ENCODE data around the gene HIBCH. TPM values are rescaled to one million over a fixed set of nuclear protein-coding genes. Genes with fewer than 3 reads are reported as not detected.

The HIBCH gene
- total and polyA plus RNA-seq, 2 of the 13 experiments (the other 11 are each of a cell fraction or from before 2014, with no cell fraction given), result 18.8 to 49.5 TPM

DNA sequence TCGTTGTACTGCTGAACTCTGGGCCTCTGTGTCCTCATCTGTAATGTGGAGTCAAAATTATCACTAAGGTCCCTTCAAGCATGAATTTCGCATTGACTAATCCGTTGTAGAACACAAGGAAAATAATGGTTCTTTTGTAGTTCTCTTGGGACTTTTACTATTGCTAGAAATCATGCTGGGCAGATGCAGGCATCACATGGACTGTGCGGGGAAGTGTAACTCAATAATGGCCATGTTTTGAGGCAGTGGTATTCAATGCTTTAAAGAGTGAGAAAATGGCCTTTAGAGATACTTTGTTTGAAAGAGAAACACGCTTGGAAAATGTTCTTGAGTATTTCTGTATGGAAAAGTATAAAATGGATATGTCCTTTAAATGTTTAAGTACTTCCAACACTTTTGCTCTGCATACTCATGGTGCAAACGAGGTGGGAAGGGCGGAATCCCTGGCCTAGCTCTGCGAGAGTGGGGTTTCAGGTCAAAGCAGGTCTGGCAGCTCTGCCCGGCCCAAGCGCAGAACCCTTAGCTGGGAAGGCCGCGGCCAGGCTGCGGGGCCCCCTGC, 139.8 kb downstream of the HIBCH start (continued):
- TF ChIP-seq ZFP36L1 (CRISPR knock-in tag; IDR thresholded peaks at IDR 0.05) (peak; percentile 82), HNF1B (CRISPR knock-in tag; IDR thresholded peaks at IDR 0.05) (no peak), FOXC1 (CRISPR knock-in tag; IDR thresholded peaks at IDR 0.05; ENCODE audit: borderline replicate concordance) (peak; percentile 79; the same call in 1 of the 2 replicates), ZNF773 (CRISPR knock-in tag; IDR thresholded peaks at IDR 0.05; ENCODE audit: borderline replicate concordance) (no peak), ZNF674 (CRISPR knock-in tag; IDR thresholded peaks at IDR 0.05; ENCODE audit: low read depth) (0 out of 2 replicates have a peak, but pooled peaks have one; percentile 8), ZNF274 (CRISPR knock-in tag; IDR thresholded peaks at IDR 0.05) (peak; percentile 80; the same call in 1 of the 2 replicates), ZNF280B (CRISPR knock-in tag; IDR thresholded peaks at IDR 0.05; ENCODE audit: borderline replicate concordance) (no peak), RFX5 (IDR thresholded peaks at IDR 0.05; ENCODE audit: low read depth, low read length) (no peak), RCOR2 (CRISPR knock-in tag; IDR thresholded peaks at IDR 0.05) (0 out of 2 replicates have a peak, but pooled peaks have one; percentile 6), ZBTB42 (CRISPR knock-in tag; IDR thresholded peaks at IDR 0.05) (peak; percentile 7; the same call in 1 of the 2 replicates), RELA (CRISPR knock-in tag; IDR thresholded peaks at IDR 0.05) (no peak), ZMYM4 (CRISPR knock-in tag; IDR thresholded peaks at IDR 0.05) (no peak), NFKB2 (CRISPR knock-in tag; IDR thresholded peaks at IDR 0.05; ENCODE audit: borderline replicate concordance) (no peak), ZNF337 (CRISPR knock-in tag; IDR thresholded peaks at IDR 0.05; ENCODE audit: borderline replicate concordance, low read depth) (0 out of 2 replicates have a peak, but pooled peaks have one; percentile 55), ZNF572 (CRISPR knock-in tag; IDR thresholded peaks at IDR 0.05) (peak; percentile 59; the same call in 1 of the 2 replicates), ZNF775 (CRISPR knock-in tag; IDR thresholded peaks at IDR 0.05; ENCODE audit: borderline replicate concordance) (peak; percentile 53; the same call in 1 of the 2 replicates), ZNF232 (CRISPR knock-in tag; IDR thresholded peaks at IDR 0.05; ENCODE audit: borderline replicate concordance) (no peak), ZSCAN31 (CRISPR knock-in tag; IDR thresholded peaks at IDR 0.05; ENCODE audit: low read depth) (no peak), SOX6 (IDR thresholded peaks at IDR 0.05) (no peak), SOX6 (CRISPR knock-in tag; IDR thresholded peaks at IDR 0.05) (peak; percentile 78; the same call in 1 of the 2 replicates), ZNF580 (CRISPR knock-in tag; IDR thresholded peaks at IDR 0.05; ENCODE audit: borderline replicate concordance, low read depth) (peak; percentile 87; the same call in 1 of the 2 replicates), HOXA9 (CRISPR knock-in tag; IDR thresholded peaks at IDR 0.05; ENCODE audit: borderline replicate concordance) (no peak), BHLHE40 (IDR thresholded peaks at IDR 0.05; ENCODE audit: low read length) (no peak)
- TF ChIP-seq, protein P1, sequence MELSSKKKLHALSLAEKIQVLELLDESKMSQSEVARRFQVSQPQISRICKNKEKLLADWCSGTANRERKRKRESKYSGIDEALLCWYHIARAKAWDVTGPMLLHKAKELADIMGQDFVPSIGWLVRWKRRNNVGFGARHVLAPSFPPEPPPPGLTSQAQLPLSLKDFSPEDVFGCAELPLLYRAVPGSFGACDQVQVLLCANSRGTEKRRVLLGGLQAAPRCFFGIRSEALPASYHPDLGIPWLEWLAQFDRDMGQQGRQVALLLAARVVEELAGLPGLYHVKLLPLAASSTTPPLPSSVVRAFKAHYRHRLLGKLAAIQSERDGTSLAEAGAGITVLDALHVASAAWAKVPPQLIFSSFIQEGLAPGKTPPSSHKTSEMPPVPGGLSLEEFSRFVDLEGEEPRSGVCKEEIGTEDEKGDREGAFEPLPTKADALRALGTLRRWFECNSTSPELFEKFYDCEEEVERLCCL (CRISPR knock-in tag; IDR thresholded peaks at IDR 0.05; ENCODE audit: borderline replicate concordance), result 0 out of 2 replicates have a peak, but pooled peaks have one; percentile 19
- TF ChIP-seq, protein P2, sequence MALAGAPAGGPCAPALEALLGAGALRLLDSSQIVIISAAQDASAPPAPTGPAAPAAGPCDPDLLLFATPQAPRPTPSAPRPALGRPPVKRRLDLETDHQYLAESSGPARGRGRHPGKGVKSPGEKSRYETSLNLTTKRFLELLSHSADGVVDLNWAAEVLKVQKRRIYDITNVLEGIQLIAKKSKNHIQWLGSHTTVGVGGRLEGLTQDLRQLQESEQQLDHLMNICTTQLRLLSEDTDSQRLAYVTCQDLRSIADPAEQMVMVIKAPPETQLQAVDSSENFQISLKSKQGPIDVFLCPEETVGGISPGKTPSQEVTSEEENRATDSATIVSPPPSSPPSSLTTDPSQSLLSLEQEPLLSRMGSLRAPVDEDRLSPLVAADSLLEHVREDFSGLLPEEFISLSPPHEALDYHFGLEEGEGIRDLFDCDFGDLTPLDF (CRISPR knock-in tag; IDR thresholded peaks at IDR 0.05), result no peak
